ENCODE measurements around the gene ARFGAP3.

Gene ARFGAP3

DNA sequence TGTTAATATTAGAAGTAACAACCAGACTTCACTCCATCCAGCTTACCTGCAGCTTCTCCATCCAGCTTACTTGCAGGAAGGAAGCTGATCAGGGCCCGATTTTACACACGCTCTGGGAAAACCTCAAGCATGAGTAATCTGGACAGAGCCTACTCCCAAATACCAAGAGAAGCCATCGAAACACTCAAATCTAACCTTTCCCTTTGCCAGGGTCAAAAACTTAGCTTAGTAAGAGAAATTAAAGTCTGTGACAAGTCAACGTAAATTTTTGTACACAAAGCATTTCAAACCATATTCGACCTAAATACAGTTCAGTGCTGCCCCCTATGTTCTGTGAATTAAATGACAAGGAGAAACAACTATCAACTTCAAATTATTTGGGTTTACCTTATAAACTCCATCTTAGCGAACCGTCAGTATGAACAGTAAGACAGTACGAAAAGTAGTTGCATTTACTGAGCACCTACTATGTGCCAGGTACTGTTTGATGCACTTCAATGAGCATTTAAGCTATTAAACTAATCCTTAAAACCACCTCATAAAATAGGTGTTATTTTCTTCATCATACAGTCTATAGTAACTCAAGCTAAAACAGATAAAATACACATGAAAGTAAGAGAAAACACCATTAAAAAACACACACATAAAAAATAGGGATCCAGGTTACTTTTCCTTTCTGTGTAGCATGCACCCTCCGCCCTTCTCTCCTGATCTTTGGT lies 36.9 kb downstream of the ARFGAP3 start:
- peak in 1 of 5 experiments; percentile 43 for DNase-seq

DNA sequence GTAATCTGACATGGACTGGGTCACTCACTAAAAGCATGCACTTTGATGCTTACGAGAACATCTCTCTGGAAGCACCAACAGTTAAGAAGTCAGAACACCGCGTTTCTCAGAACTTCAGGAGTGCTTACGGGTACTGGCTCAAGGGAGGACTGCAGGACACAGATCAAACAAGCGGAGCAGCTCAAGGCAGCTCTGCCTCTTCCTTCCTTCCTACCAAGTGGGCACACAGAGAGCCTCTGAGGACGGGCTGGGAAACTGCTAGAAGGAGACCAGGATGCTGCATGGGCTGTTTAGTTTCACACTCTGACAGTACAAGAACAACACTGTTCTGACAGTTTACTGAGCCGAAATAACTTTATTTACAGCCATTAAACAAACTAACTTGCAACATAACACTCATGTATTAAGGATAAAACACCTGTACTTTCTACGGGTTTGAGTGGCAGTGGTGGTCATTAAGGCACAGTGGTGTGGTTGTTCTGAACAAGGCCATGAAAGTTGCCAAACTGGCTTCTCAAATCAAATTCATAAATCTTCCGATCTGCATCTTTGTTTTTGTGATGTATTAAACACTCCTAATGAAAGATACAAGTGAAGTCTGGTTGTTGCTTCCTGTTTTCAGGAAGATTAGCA lies 37.5 kb downstream of the ARFGAP3 start:
- no peak for DNase-seq

DNA sequence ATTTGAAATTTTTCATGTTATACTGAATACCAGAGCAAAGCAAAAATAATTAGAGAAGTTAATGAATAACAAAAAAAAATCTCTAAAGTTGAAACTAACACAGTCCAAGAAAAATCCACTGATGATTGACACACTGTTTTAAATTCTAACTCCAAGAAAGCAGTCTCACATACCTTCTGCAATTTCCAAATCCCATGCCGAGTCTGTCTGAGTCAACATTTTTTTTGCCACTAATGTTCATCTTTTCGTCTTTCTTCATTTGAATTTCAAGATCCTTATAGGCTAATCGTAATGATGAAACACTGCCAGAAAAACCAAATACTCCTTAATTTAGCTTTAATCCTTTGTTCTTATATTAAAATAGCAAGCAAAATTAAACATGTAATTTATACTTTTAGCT lies 39.5 kb downstream of the ARFGAP3 start:
- DNase-seq = no peak

DNA sequence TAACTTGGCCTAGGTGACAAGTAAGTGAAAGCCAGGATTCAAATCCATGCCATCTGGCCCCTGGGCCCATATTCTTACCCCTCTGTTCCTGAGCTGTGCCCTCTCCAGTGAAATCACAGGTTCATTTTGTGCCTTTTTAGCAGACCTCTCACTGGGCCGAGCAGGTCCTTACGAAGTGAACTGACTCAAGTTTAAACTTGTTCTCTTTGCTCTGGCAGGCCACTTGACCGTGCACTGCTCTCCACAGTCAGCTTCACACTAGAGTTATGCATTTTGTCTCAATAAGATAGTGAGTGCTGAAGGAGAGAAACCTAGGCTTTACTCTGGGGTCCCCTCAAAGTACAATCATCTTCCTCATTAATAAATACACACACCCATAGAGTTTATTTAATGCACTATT lies 40.7 kb downstream of the ARFGAP3 start:
- DNase-seq = no peak

DNA sequence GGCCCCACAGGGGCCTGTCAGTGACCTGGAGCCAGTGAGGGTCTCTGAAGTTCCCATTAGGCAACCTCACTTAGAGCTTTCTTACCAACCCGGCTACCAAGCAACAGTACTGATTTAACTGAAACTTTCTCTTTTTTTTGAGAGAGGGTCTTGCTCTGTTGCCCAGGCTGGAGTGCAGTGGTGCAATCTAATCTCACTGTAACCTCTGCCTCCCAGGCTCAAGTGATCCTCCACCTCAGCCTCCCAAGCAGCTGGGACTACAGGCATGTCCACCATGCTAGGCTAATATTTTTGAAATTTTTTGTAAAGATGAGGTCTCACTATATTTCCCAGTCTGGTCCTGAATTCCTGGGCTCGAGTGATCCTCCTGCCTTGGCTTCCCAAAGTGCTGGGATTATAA lies 42.5 kb downstream of the ARFGAP3 start:
- no peak for DNase-seq

DNA sequence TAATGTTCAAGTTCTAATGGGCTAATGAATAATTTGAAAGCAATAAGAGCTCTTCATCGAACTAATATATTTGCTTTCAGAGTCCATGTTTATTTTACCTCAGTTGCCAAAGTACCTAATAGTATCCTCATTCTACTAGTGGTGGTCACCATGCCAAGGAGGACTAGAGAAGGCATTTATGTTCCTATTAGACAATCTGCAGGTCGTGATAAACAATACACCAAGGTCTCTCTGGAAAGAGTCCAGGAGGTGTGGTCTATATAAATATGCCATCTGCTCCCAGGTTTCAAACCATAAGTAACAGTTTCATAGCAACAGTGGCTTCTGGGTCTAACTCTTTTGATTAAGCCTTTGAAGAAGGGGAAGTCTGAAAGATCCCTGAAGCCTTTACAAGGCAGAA lies 42.9 kb downstream of the ARFGAP3 start:
- no peak for DNase-seq

DNA sequence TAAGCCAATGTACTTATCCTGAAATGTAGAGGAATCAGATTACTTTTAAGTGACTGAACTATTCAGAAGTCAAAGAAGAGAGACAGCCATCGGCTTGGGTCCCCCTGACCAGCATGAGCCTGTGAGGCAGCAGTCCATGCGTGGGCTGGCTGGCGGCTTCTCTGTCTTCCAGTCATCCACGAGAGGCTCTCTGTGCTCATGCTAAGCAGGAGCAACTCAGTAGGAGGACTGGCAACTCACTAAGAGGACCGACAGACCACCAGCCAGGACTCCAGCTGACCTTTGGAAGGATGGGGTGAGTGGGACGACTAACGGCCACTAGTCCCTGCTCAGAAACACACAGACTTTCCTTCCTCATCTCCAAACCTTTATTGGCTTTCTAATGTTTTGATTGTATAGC lies 43.6 kb downstream of the ARFGAP3 start:
- no peak for DNase-seq

DNA sequence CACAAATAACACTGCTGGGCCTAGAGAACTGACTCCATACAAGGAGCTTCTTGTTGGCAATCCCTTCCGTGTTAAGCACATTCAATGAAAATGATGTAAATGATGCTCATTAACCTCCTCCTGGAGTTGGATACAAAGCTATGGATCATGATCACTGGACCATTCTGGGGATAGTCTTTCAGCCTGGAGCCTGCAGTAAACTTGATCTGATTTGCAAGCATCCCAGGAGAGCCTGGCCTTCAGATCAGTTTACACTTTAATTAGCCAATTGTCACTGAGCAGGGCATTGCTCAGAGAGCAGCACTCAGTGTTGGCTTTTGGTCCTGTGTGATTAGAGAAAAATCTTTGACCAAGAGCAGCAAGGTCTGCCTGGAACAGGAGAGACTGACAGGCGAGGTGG lies 45.6 kb downstream of the ARFGAP3 start:
- DNase-seq = no peak

DNA sequence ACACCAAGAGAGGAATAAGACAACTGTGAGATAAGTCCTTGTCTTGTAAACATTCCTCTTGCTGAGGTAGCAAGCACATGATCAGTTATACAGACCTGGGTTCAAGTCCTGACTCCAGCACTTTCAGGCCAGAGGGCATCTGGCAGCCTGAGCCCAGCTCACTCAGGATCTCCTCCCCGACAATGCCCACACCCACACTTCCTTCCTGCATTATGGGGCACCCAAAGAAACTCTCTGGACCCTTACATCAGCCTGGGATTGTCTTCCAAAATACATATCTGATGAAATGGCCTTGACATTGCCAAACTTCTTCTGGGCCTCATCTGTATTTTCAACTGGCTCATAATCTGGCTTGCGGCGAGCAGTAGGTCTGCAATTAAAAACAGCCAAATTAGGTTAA lies 48.6 kb downstream of the ARFGAP3 start:
- no peak for DNase-seq

DNA sequence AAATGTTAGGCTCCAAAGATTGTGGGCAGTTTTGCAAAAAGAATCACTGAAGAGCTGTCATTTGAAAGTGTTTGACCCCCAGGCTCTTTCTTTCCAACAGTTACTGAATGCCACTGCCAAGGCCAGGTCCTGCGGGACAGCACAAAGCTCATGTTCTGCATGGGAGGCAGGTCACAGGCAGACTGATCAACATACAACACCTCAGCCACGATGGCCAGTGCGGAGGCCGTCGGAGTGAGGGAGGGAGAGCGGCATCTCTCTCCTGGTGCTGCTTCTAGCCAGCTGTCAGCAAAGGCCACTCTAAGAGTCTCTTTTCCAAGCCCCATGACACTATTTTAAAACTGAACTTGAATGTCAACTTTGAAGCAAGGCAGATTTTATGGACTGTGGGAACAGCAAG lies 49.9 kb downstream of the ARFGAP3 start:
- DNase-seq = no peak

DNA sequence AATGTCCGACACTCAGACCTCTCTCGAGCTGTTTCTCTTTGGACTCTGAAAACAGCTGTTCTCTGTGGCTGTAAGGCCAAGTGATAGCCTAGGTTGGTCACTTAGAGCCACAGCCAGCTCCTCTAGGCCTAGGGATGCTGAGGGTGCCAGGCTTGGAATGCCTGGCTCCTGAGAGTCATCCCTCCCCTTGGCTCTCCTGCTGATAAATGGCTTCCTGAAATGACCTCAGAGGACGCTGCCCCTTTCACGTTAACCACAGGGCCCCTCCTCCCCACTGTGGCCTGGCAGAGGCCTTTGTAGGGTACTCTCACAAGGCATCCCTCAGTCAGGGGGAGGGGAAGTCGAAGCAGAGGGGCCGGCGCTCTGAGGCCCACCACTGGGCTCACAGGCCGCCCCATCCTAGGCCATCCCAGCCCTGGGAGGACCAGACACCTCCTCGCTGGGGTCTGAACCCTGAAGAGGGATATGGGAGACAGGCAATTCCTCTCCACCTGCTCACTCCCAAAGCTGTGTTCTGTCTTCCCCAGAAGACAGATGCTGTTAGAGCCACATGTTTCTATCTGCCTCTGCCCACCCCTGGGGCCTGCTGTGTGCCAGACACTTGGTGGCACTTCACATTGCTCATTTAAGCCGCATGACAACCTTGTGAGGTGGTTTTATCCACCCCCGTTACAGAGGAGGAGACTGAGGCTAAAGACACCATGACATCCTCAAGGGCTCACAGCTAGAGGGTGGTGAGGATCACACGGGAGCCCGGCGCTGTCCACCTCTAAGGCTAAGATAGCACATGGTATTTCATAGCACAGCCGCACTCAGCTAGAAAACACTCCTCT lies 50.9 kb downstream of the ARFGAP3 start:
- DNase-seq = no peak

DNA sequence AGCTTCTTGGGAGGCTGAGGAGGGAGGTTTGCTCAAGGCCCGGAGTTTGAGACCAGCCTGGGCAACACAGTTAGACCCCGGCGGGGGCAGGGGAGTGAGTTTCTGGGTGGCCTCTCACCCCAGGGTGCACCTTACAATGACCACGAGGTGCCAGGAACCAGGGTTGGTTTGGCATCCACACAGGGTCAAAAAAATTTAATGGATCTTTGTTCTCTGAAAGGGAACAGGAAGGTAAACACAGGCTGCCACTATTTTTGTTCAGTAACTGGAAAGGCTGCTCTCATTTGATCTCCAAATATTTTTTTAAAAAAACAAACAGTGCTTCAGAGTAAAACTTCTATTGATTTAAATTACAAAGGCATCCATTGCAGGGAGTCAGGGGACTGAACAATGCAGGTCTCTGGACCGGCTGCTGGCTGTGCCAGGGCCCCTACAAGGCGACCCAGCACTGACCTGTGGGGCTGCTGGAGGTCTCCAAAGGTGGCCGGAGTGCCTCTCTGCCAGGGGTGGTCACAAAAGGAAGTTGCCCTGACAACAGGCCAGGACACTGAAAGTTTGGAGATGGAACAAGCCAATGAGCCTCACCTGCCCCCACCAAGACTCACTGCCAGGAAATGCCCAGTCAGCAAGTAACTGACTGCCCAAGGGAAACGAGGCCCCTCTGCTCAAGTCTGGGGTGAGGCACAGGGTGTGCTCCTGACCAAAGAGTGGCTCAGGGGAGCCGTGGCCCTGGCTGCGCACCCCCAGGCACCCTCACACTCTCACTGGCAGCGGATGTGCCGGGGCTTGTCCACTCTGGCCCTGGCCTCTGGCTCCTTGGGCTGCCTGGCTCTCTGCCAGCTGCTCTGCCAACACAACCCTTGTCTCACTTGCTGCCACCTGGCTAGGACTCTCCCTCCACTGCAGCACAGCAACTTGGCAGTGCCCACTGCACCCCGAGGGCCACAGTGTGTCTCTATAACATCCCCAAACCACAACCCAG lies 51.8 kb downstream of the ARFGAP3 start:
- no peak for DNase-seq

DNA sequence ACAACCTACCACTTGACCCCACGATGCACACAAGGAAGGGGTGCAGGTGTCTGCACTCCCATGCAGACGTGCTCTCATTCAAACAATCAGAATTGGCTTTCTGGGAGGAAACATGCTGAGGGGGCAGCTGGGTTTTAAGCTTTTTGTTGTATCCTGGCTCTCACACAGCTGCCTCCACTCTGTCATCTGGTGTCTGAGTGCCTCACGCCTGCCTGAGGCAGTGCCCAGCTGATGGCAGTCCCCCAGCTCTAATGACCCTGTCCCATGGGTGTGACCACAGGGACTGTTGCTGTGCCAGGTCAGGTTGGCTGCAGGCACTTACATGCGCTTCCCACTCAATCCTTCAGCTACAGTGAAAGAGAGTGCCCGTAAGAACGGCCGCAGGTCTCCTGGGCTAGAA lies 53.7 kb downstream of the ARFGAP3 start:
- no peak for DNase-seq

DNA sequence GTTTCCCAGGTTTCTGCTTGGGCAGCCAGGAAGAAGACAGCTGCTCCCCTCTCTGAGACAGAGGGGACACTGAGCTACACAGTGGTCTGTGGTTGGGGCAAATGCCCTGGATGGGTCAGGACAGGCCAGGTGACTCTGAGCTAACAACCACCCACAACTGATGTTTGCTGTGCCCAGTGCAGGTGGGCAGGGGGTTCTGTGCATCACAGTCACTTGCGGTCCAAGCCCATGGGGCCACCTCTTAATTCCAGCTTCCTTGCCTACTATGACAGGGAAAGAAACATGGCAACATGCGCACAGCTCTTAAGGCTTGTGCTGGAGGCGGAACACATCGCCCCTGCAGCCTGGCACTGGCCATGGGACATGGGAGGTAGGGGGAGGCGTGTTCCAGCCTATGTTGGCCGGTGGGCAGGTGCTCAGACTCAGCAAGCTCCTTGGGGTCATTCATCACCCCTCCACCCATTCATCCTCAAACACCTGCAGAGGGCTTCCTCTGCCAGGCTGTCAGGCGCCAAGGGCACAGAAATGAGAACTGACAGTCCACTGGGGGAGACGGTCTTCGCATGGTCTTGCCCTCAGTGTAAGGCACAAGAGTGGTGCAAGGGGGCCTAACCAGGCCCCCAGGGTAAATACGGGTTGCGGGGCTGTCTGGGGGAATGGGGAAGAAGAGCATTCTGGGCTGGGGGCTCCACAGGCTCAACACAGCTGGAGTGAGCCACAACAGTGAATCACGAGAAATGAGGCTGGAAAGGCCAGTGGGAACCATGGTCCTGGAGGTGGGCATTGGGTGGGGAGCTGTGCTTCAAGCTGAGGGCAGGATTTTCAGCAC lies 55.6 kb downstream of the ARFGAP3 start:
- no peak for DNase-seq

DNA sequence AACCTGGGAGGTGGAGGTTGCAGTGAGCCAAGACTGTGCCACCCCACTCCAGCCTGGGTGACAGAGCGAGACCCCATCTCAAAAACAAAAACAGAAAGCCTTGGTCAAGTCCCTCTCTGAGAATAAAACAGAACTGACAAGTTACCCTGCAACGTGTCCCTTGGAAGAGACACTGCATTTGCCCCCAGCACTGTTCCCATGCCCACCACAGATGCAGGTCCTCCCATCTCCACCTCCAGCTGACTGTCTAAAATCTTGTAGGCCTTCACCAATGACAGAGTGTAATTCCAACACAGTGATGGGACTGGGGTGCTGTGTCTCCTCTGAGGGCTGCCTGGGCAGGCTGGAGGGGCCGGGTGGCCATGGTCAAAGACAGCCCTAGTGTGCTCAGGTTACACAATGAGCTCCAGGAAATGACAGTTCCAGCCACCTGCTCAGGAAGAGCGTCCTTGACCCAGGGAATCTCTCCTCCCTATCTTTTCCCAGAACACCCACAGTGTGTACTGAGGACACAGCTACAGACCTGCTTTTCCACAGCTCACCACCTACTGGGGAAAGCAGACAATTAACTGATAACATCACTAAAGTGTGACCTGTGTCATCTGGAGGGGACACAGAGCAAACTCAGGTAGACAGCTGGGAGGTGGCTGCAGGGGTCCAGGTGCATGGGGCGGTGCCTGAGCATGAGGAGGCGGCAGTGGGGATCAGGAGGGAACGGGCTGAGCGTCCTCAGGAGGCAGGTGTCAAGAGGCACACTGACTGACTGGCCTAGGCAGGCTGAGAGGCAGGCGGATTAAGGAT lies 56.4 kb downstream of the ARFGAP3 start:
- no peak for DNase-seq

DNA sequence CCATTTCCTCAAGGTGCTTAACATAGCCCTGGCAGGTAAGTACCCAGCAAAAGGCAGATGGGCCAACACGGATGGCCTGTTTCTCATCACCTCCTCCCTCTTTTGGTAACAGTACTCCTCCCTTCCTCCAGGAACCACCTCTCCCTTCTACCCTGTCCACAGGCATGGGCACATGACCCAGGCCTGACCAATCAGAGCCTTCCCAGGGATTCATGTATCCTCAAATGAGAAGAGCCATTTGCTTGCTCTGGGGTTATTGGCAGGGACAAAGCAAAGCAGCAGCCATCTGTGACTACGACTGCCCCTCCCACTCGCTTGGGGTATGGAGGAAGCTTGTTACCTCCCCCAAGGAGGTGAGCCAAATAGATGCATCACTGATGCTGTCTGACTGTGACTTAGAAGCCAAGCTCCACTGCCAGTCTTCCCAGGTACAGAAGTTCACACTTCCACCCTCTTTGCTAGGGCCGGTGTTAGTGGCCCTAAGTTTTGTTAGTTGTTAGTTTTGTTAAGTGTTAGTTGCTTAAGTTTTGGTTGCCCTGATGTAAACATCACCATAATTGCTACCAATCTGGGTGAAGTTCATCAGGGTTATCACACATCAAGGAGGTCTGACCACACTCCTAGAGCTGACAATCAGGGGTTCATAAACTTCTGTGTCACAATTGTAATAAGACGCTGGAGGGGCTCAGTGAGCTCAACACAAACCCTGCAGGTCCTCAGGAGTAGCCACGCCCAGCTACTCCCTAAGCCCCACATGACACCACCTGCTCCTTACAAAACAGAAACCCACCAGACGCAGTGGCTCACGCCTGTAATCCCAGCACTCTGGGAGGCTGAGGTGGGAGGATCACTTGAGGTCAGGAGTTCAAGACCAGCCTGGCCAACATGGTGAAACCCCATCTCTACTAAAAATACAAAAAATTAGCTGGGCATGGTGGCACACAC lies 57.3 kb downstream of the ARFGAP3 start:
- DNase-seq = no peak

DNA sequence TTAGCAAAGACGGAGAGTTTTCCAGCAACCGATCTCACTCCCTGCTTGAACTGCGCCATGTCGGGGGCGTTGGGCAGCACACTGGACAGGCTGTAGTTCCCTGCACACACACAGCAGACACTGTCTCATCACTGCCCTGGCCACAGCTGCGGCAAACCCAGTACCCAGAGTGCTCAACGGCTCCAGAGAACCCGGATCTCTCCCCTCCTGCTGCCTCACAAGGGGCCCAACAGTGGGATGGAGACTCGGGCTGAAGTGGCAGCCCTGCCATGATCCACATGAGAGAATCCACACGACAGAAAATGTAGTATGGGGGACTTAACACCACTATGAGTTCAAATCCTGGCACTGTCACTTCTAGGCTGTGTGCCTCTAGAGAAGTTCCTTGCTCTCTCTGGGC lies 58.0 kb downstream of the ARFGAP3 start:
- DNase-seq = no peak

DNA sequence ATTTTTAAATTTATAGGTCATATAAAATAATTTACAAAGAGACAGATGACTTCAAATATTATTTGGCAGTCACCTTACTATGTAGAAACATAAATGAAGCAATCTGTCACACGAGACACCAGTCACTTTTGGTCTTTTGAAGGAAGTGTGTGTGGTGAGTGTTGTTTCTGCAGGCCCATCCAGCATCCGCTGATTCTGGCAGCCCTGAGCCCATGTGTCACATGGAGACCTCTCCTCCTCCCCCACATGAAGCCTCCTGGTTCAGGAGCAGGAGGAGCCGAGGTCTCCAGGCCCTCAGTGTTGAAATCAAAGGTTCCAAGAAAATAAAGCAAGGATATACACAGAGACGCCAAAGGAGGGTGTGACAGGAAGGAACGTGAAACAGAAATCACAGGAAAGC lies 60.1 kb downstream of the ARFGAP3 start:
- no peak for DNase-seq

DNA sequence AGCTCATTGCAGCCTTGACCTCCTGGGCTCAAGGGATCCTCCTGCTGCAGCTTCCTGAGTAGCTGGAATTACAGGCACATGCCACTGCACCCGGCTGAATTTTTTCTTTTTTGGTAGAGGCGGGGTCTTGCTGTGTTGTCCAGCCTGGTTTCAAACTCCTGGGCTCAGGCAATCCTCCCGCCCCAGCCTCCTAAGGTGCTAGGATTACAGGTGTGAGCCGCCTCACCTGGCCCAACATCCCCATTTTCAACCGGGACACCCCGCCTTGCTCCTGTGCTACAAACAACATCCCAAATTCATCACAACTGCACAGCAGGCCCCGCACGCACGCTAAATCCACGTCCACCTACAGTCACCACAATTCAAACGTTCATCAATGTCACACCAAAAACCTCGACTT lies 61.0 kb downstream of the ARFGAP3 start:
- DNase-seq = no peak

Measured in T-helper 2 cell (primary cell).